Retinal pigment epithelial cell (primary cell): ENCODE results near the gene MYO7B.

ENCODE experiments used
- DNase-seq: peaks from one replicate; pipeline ENCODE4 v3.0.0-alpha.2; 2010; ENCODE audit warnings: low read depth
- H3K4me3 ChIP-seq: 2 replicates; pipeline ENCODE4 v1.5.1; 2011; ENCODE audit warnings: mild to moderate bottlenecking, low read length, control low read depth, moderate library complexity
- TF ChIP-seq, protein P1 (sequence below): conservative IDR thresholded peaks from 2 replicates; pipeline ENCODE4 v1.5.1; 2011; ENCODE audit warnings: low read depth, low read length, control low read depth, inconsistent platforms

Gene MYO7B

DNA sequence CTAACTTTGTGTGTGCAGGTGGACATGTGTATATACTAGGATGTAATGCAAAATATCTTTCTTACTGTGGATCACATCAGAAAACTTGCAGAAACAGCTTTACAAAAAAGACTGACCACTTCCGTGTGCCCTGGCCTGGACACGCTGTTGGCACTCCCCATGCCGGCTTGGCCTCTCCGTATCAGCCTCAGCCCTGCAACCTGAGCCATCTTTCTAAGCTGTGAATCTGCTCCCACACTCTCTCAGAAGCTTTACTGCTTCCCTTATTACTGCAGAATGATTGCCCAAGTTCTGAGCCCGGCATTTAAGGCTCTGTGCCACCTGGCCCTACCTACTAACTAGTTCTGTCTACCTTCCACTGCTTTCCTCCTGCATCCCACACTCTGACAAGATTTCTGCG, 37.8 kb downstream of the MYO7B start:
- TF ChIP-seq, protein P1, sequence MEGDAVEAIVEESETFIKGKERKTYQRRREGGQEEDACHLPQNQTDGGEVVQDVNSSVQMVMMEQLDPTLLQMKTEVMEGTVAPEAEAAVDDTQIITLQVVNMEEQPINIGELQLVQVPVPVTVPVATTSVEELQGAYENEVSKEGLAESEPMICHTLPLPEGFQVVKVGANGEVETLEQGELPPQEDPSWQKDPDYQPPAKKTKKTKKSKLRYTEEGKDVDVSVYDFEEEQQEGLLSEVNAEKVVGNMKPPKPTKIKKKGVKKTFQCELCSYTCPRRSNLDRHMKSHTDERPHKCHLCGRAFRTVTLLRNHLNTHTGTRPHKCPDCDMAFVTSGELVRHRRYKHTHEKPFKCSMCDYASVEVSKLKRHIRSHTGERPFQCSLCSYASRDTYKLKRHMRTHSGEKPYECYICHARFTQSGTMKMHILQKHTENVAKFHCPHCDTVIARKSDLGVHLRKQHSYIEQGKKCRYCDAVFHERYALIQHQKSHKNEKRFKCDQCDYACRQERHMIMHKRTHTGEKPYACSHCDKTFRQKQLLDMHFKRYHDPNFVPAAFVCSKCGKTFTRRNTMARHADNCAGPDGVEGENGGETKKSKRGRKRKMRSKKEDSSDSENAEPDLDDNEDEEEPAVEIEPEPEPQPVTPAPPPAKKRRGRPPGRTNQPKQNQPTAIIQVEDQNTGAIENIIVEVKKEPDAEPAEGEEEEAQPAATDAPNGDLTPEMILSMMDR, result no peak
- H3K4me3 ChIP-seq, result no peak overlapping the region
- DNase-seq, result no peak

DNA sequence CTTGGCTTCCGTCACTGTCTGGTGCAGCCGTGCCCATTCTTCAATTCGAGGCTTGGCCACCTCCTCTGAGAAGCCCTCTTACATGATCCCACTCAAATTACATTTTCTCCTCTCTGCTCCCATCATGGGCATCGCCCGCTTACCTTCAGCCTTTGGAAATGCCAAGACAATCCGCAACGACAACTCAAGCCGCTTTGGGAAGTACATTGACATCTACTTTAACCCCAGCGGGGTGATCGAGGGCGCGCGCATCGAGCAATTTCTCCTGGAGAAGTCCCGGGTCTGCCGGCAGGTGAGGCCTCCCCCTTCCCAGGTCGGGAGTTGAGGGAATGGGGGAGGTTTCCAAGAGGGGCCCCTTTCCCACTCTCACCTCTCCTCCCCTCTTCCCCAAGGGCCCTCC, 38.3 kb downstream of the MYO7B start:
- H3K4me3 ChIP-seq, result no peak overlapping the region
- no peak for DNase-seq
- TF ChIP-seq, protein P1, result no peak

DNA sequence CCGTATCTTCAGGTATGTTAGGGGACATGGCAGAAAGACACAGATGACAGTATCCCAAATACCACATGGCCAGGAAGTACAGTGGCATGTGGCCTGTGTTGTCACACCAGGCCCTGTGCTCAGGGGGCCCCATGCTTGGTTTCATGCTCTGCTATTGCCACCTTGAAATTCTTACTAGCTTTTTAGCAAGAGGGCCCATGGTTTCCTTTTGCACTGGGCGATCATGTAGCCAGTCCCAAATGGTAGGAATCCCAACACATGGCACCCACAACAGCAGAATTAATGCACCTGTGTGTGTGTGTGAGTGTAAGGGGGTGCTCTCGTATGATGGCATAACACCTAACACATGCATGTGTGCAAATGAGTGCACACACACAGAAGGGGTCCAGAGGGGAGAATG, 39.2 kb downstream of the MYO7B start:
- no peak for DNase-seq
- TF ChIP-seq, protein P1, result no peak
- H3K4me3 ChIP-seq, result no peak overlapping the region

DNA sequence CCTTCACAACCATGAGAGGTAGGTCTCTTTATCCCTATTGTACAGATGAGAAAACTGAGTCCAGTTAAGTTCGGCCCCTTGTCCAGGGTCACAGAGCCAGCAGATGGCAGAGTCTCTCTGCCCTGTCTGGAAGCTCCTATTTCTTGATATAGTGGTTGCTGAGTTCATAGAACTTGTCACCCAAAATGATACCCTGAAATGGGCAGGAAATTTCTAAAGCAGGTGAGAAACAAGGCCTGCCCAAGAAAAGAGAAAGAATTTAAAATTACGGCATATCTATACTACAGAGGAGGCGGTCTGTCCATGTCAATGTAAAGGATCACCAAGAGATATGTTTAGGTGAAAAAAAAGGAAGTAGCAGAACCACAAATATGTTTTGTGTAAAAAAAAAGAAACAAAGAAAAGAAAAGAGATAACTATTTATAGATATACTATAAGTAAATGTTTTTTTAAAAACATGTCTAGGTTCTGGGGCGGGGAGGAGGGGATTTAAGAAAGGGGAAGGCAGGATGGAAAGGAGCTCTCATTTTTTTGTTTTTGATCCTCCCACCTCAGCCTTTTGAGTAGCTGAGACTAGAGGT, 39.8 kb downstream of the MYO7B start:
- no peak for DNase-seq
- H3K4me3 ChIP-seq, result no peak overlapping the region

DNA sequence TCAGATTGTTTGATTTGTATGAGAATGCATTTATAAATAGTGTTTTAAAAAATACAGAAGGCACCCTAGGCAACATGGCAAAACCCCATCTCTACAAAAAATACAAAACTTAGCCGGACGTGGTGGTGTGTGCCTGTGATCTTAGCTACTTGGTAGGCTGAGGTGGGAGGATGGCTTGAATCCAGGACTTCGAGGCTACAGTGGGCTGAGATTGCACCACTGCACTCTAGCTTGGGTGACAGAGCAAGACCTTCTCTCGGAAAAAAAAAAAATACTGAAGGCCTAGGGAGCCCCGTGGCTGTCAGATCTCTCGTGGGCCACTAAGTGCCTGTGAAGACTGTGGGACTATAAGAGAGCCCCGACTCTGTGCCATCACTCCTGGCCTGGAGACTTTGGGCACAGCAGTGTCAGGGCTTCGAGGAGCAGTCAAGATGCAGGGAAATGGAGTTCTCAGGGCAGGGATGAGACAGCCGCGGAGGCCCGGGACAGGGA, 40.5 kb downstream of the MYO7B start:
- TF ChIP-seq, protein P1, result no peak
- DNase-seq, result no peak
- H3K4me3 ChIP-seq, result no peak overlapping the region

More for the DNA sequence above, 39.8 kb downstream of the MYO7B start:
- TF ChIP-seq, protein P1, result no peak

DNA sequence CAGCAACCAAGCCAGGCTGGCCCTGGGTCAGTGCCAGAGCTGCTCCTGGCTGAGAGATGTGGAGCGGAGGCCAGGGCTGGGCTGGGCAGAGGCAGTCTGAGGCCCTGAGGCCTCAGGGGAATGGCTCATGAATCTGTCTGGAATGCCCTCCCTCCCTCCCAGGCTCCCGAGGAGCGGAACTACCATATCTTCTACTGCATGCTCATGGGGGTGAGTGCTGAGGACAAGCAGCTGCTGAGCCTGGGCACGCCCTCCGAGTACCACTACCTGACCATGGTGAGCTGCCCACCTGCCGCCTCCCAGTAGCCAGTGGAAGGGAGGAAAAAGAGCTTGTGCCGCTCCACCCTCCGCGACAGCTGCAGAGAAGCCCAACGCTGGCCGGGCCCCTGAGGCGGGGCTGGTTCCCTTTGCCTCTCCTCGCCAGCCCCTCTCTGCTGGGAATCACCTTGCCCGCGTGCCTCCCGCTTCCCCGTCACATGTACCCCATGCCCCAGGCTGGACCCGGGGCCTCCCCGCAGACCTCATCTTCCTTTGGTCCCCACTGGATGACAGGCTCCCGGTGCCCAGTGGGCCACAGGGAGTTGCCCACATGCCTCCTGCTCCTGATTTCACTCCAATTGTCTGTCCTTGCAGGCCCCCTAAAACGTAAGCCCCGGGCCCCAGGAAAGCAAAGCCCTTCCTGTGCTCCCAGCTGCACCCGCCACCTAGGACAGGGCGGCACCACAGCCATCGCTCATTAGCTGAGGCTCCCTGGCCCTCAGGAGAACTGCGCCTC, 41.1 kb downstream of the MYO7B start:
- DNase-seq, result no peak
- TF ChIP-seq, protein P1, result no peak
- H3K4me3 ChIP-seq, result no peak overlapping the region

DNA sequence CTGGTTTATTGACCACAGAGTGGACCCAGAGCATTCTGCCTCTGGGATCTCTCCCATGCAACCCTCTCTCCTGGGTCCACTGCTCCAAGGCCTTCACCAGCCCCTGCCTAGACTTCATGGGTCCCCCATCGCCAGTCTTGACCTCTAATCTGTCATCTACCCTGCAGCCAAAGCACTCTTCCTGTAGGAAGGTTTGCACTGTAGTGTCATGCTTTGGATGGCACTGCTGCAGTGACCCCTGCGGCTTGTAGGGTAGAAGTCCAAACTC, 41.7 kb downstream of the MYO7B start:
- no peak overlapping the region for H3K4me3 ChIP-seq
- no peak for DNase-seq
- TF ChIP-seq, protein P1, result no peak
